OCI-LY7 (cell line): Measurements from ENCODE around the gene SLC25A6. TPM values are rescaled to one million over a fixed set of nuclear protein-coding genes. Genes with fewer than 3 reads are reported as not detected.

Experiments
- BruUV-seq: library from RNA; stranded (reverse); fragments of 400-500 nt; replicated peaks from 2 replicates; lab custom pipeline; 2021; lab: Mats Ljungman, UMichigan
- CTCF ChIA-PET: fragments of 300-600 bp; sonication (Branson Sonifier 250); formaldehyde crosslinking; loops from one replicate; lab custom pipeline; 2022; ENCODE audit warnings: antibody characterized with exemption; ENCODE audit not compliant: unreplicated experiment; lab: Charles Lee
- POLR2A ChIA-PET: fragments of 300-600 bp; sonication (Branson Sonifier 250); formaldehyde crosslinking; loops from one replicate; lab custom pipeline; 2022; ENCODE audit warnings: antibody characterized with exemption; lab: Charles Lee
- DNase-seq: peaks from one replicate; pipeline ENCODE4 v3.0.0-alpha.2; 2015; ENCODE audit warnings: low spot score
- H2AFZ ChIP-seq: fragments of 200-600 bp; sonication (generic), shearing (Covaris generic); 2 replicates; pipeline ENCODE4 v1.6.1; 2014; ENCODE audit warnings: mild to moderate bottlenecking, antibody characterized with exemption, low read length, moderate library complexity
- H3K27ac ChIP-seq: fragments of 200-600 bp; sonication (generic); 2 replicates; pipeline ENCODE4 v1.5.1; 2014; ENCODE audit warnings: mixed run types, low read depth, mild to moderate bottlenecking, moderate library complexity, low read length, inconsistent platforms; ENCODE audit not compliant: poor library complexity, severe bottlenecking
- H3K36me3 ChIP-seq: fragments of 200-600 bp; sonication (generic); 2 replicates; pipeline ENCODE4 v1.6.1; 2014; ENCODE audit warnings: mild to moderate bottlenecking, antibody characterized with exemption, low read length, moderate library complexity, mixed read lengths; ENCODE audit not compliant: insufficient read depth
- H3K4me1 ChIP-seq: fragments of 200-600 bp; sonication (generic); 2 replicates; pipeline ENCODE4 v1.5.1; 2014; ENCODE audit warnings: mild to moderate bottlenecking, low read length; ENCODE audit not compliant: insufficient read depth, poor library complexity, severe bottlenecking
- H3K4me2 ChIP-seq: fragments of 200-600 bp; sonication (generic); 2 replicates; pipeline ENCODE4 v1.6.1; 2014; ENCODE audit warnings: mild to moderate bottlenecking, low read length
- H3K4me3 ChIP-seq: fragments of 200-600 bp; sonication (generic); 2 replicates; pipeline ENCODE4 v1.5.1; 2014; ENCODE audit warnings: mild to moderate bottlenecking, low read depth, low read length; ENCODE audit not compliant: poor library complexity, severe bottlenecking
- H3K79me2 ChIP-seq: fragments of 200-600 bp; sonication (generic); 2 replicates; pipeline ENCODE4 v1.6.1; 2016; ENCODE audit warnings: low read depth, mild to moderate bottlenecking, low read length, moderate library complexity, mixed read lengths; ENCODE audit not compliant: insufficient read depth
- H3K9me2 ChIP-seq: fragments of 200-600 bp; sonication (generic); 2 replicates; pipeline ENCODE4 v1.6.1; 2016; ENCODE audit warnings: mild to moderate bottlenecking, low read length, mixed read lengths; ENCODE audit not compliant: insufficient read depth
- H3K9me3 ChIP-seq: fragments of 200-600 bp; sonication (generic); 2 replicates; pipeline ENCODE4 v1.6.1; 2014; ENCODE audit warnings: mild to moderate bottlenecking, mixed run types, low read length, mixed read lengths
- H4K20me1 ChIP-seq: fragments of 200-600 bp; sonication (generic); 2 replicates; pipeline ENCODE4 v1.6.1; 2014; ENCODE audit warnings: mild to moderate bottlenecking, antibody characterized with exemption, low read length, moderate library complexity, mixed read lengths; ENCODE audit not compliant: insufficient read depth
- EZH2phosphoT487 ChIP-seq: fragments of 200-600 bp; sonication (generic); IDR thresholded peaks from 2 replicates; pipeline ENCODE4 v1.6.1; 2018; ENCODE audit warnings: low read depth, borderline replicate concordance, mild to moderate bottlenecking, mixed run types, antibody characterized with exemption, low read length, moderate library complexity, mixed read lengths
- intact Hi-C: fragments of 100-400 bp; cut with micrococcal nuclease; formaldehyde crosslinking; loops from one replicate; pipeline ENCODE4 v1.10.0; 2022; ENCODE audit not compliant: unreplicated experiment
- total RNA-seq, 2 experiments: library from RNA; depleted of rRNA in 1 of 2; stranded (reverse); fragments of >200 nt in 1 of 2; shearing (Covaris generic) in 1 of 2; gene quantifications; 2 replicates each; pipeline ENCODE4 v1.2.3, GENCODE V29; 2014 to 2022
- TF ChIP-seq, protein P1 (sequence below): fragments of 200-600 bp; sonication (generic); conservative IDR thresholded peaks from 2 replicates; pipeline ENCODE4 v1.5.1; 2014; ENCODE audit warnings: mild to moderate bottlenecking, antibody characterized with exemption, low read length, moderate library complexity, mixed read lengths

The SLC25A6 gene
- total RNA-seq, 2 experiments from 2014 or later, result 196 to 444 TPM

- no peak overlapping the region for H3K4me2 ChIP-seq
- TSS peak; percentile 32 for BruUV-seq
- no peak overlapping the region for H3K27ac ChIP-seq
- no peaks in the 10 kb centered on the region for H3K9me2 ChIP-seq
- peaks cover 13% of the 10 kb centered on the region for H3K4me1 ChIP-seq
- ChIA-PET POLR2A (no interaction called here), CTCF (no interaction called here)
- H2AFZ ChIP-seq, result no peak overlapping the region
- no peak for DNase-seq
- H3K36me3 ChIP-seq, result peaks cover 98% of the 10 kb centered on the region
- TF ChIP-seq, protein P1, sequence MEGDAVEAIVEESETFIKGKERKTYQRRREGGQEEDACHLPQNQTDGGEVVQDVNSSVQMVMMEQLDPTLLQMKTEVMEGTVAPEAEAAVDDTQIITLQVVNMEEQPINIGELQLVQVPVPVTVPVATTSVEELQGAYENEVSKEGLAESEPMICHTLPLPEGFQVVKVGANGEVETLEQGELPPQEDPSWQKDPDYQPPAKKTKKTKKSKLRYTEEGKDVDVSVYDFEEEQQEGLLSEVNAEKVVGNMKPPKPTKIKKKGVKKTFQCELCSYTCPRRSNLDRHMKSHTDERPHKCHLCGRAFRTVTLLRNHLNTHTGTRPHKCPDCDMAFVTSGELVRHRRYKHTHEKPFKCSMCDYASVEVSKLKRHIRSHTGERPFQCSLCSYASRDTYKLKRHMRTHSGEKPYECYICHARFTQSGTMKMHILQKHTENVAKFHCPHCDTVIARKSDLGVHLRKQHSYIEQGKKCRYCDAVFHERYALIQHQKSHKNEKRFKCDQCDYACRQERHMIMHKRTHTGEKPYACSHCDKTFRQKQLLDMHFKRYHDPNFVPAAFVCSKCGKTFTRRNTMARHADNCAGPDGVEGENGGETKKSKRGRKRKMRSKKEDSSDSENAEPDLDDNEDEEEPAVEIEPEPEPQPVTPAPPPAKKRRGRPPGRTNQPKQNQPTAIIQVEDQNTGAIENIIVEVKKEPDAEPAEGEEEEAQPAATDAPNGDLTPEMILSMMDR, result no peak
- TF ChIP-seq EZH2phosphoT487, result no peak
- no peaks in the 10 kb centered on the region for H3K9me3 ChIP-seq
- intact Hi-C loops, result no loop called here
- H3K4me3 ChIP-seq, result no peak overlapping the region
- peaks cover 42% of the 10 kb centered on the region for H3K79me2 ChIP-seq
- H4K20me1 ChIP-seq, result peaks cover 29% of the 10 kb centered on the region
Observed at GRCh38 chrX:1386338-1387127, 5.4 kb downstream of the SLC25A6 start.

DNA sequence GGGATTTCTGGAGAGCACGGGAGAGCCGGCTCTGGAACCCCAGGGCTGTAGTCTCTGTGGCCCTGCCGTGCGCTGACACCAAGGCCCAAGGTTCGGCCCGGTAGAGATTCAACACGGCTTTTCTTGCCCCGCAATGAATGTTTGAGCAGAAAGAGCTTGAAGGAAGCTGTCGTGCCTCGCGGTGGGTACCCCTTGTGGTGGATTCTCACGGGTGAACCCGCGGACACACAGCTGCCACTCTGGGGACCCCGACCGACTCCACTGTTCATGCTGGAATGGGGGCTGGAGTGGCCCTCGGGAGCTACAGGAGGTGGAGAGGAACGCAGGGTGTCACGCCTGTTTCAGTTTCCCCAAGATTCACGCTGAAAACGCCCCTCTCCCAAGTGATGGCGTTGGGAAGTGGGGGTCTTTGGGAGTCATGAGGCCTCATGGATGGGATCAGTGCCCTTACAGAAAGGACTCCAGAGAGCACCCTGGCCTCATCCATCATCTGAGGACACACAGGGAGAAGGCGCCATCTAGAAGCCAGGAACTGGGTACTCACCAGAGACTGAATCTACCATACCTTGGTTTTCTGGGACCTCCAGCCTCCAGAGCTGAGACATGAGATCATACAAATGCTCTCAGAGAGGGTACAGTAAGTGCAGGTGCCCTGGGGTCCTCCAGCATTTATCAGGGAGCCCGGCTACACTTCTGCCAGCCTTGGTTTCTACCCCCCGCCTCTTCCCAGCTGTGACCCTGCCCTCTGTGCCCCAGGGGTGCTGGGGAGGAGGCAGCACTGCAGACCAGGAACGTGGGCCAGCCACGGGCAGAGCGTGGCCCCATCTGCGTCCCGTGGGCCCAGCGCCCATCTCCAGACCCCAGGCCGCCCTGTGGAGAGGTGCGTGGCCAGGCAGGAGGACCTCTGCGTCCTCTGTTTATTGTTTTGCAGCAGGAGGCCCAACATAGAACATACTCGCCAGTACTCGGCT, 6.4 kb downstream of the SLC25A6 start:
- no TSS peak for BruUV-seq
- H4K20me1 ChIP-seq, result peaks cover 21% of the 10 kb centered on the region
- CTCF ChIA-PET, result no interaction called here
- H3K9me3 ChIP-seq, result no peaks in the 10 kb centered on the region
- intact Hi-C loops, result no loop called here
- no peak overlapping the region for H3K27ac ChIP-seq
- no peak overlapping the region for H2AFZ ChIP-seq
- peaks cover 8% of the 10 kb centered on the region for H3K4me1 ChIP-seq
- peaks cover 88% of the 10 kb centered on the region for H3K36me3 ChIP-seq
- no peak overlapping the region for H3K4me3 ChIP-seq
- TF ChIP-seq, protein P1, result no peak
- TF ChIP-seq EZH2phosphoT487, result no peak
- POLR2A ChIA-PET, result no interaction called here
- no peaks in the 10 kb centered on the region for H3K9me2 ChIP-seq
- H3K4me2 ChIP-seq, result no peak overlapping the region
- DNase-seq, result no peak
- peaks cover 32% of the 10 kb centered on the region for H3K79me2 ChIP-seq
